GM21381 (cell line): ENCODE results near the gene TGIF2LX.
"Not testable (repeated sequence)": the region's sequence is repeated elsewhere in the genome, so short reads cannot be mapped to it uniquely, and the experiment has no call there.

ENCODE experiments used
- ATAC-seq: cut with Tn5 transposase; IDR thresholded peaks from one replicate; pipeline ENCODE4 v1.9.1; 2021; ENCODE audit warnings: mild to moderate bottlenecking, moderate library complexity; ENCODE audit not compliant: unreplicated experiment

The TGIF2LX gene

DNA sequence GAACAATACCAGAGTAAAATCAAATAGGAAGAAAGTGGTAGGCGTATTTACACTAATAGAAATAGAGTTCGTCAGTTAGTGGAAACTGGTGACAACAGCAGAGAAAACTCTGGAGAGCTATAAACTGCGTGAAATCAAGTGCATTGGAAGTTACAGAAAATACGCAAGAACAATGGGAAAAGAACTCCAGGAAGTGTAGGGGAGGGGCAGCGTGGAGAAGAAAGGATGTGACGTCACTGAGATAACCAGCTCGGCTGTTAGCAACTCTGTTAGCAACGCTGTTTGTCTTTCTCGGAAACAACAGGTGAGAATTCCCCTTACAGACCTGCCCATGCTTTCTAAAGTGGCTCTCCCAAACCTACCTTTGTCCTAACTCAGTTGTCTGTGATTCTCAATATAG, at the start of gene TGIF2LX:
TGIF2LX (plus strand) TSS at position 244 of the 400 bp plus-strand sequence. CDS start 178 bp downstream, outside the sequence.
- ATAC-seq: not testable (repeated sequence)

DNA sequence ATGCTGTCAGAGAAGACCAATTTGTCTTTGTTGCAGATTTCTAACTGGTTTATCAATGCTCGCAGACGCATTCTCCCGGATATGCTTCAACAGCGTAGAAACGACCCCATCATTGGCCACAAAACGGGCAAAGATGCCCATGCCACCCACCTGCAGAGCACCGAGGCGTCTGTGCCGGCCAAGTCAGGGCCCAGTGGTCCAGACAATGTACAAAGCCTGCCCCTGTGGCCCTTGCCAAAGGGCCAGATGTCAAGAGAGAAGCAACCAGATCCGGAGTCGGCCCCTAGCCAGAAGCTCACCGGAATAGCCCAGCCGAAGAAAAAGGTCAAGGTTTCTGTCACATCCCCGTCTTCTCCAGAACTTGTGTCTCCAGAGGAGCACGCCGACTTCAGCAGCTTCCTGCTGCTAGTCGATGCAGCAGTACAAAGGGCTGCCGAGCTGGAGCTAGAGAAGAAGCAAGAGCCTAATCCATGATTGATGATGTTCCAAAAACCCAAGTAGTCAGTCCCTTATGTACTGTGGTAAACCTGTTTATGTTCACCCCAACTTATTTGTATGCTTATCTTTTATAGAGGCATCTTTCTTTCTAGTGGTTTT, 728 bp downstream of the TGIF2LX start:
- ATAC-seq: not testable (repeated sequence)

DNA sequence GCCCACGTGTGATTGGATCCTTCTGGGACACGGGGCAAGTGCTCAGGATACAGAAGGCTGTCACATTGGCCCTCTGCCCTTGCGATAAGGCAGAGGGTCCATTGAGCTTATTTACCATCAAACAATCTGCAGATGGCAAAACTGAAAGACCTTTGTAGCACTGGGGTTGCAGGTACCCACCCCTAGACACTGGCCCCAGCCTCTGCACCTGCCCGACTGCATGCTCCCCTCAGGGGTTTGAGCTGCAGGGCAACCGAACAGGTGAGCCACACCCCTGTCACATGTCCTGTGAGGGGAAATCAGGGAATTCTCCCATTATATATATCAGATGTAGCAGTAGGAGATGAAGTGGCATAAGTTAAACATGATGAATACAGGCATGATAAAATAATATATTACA, 21.4 kb downstream of the TGIF2LX start:
- not testable (repeated sequence) for ATAC-seq

DNA sequence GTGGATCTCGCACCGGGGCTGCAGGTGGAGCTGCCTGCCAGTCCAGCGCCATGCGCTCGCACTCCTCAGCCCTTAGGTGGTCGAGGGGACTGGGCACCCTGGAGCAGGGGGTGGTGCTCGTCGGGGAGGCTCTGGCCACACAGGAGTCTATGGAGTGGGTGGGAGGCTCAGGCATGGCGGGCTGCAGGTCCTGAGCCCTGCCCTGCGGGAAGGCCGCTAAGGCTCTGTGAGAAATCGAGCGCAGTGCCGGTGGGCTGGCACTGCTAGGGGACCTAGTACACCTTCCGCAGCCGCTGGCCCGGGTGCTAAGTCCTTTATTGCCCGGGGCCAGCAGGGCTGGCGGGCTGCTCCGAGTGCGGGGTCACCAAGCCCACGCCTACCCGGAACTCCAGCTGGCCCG, 43.9 kb downstream of the TGIF2LX start:
- not testable (repeated sequence) for ATAC-seq
